ENCODE data around the gene POLR3K.
"Not testable (repeated sequence)": the region's sequence is repeated elsewhere in the genome, so short reads cannot be mapped to it uniquely, and the experiment has no call there.

POLR3K gene

GRCh38 chr16:42691-43090, 10.7 kb downstream of the POLR3K start:
- no peak for DNase-seq (ENCODE audit: low read depth in 2 of 2)

DNA sequence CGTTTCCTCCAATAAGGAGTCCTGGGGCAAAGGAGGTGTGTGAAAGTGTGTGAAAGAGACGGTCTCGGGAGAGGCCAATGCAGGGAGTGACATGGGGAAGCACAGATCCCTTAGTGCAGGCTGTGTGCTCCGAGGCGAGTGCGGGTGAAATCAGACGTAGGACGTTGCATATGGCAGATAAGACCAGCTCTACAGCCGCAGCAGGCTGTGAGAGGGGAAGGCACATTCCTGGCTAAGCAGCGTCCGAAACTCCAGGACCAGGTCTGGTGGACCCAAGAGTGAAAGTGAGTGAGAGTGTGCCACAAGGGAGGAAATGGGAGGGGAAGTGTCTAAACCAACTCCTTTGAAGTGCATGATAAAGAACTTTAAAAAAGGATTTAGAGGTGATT, 11.3 kb downstream of the POLR3K start:
- no peak for DNase-seq (ENCODE audit: low read depth in 2 of 2)

GRCh38 chr16:41439-42068, 11.9 kb downstream of the POLR3K start:
- DNase-seq (ENCODE audit: low read depth in 2 of 2) = no peak

GRCh38 chr16:38941-39892, 14.2 kb downstream of the POLR3K start:
- DNase-seq (ENCODE audit: low read depth in 2 of 2) = peak; percentile 24 to 48

DNA sequence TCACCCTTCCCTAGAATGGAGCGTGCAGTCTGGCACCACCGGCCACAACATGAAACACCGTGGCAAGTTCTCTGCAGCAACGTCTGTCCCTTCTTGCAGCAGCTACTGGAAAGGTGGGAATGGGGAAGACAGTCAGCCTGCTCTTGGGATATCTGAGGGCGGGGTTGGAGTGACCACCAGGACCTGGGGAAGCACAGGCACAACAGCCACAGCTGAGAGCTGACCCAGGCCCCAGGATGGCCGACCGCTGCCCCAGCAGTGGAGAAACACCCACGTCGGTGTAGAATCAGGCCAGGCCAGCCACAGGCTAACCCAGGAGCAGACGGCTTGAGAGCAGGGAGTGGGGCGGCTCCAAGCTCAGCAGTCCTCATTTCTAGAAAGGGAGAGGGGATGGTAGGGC, 15.2 kb downstream of the POLR3K start:
- not testable (repeated sequence) for DNase-seq (ENCODE audit: low read depth in 2 of 2)

- no peak for DNase-seq (ENCODE audit: low read depth in 2 of 2)
Measured at GRCh38 chr16:37511-37910, 15.9 kb downstream of the POLR3K start.

DNA sequence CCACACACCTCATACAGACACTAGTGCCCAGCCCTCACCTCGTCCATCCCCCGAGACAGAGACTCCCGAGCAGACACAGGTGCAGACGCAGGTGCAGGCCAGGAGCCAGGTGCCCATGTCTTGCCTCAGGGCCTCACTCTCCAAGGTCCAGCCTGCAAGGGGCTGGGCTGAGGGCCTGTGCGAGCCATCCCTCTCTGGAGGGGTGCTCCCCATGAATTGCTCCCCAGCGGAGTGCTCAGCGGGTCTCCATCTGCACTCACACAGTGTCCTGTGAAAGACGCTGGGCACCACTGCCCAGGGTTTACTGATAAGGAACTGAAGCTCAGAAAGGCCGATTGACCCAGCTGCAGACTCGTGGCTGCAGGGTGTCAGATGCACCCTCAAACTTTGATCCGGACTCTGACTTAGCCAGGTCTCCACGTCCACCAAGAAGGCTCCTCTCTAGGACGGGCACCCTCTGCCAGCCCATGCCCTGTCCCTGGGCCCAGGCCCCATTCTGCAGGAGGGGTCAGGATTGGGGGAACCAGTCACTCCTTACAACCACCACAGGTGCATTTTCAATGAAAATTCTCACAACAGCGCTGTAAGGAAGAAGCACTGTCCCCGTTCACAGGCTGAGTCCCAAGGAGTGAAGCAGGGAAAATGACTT, 16.9 kb downstream of the POLR3K start:
- DNase-seq (ENCODE audit: low read depth in 2 of 2) = no peak

DNA sequence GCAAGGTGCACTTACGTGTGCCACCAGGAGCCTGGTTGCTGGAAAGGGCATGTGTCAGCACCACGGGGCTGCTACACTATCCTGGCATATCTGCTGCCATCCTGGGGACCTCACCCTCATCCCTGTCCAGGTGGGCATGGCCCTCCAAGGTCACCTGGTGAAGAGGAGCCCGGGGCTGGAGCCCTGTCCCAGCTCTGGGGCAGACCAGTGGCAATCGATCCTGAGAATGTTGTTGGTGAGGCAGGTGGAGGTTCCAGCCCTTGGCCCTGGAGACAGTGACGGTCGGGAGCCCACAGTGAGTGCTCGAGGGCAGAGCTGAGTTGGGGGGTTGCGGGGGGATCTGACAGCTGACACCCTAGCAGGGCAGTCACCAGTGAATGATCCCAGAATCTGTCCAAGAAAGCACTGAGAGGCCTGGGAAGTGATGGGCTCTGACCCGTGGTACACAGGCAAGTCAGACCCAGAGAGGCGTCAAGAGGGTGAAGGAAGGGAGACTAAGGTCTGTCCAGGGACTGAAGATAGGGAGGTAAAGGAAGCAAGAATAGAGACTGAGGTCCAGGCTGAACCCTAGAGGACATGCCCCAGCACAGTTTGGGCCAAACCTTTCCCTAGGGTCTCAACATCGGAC, 17.6 kb downstream of the POLR3K start:
- DNase-seq (ENCODE audit: low read depth in 2 of 2) = no peak

DNA sequence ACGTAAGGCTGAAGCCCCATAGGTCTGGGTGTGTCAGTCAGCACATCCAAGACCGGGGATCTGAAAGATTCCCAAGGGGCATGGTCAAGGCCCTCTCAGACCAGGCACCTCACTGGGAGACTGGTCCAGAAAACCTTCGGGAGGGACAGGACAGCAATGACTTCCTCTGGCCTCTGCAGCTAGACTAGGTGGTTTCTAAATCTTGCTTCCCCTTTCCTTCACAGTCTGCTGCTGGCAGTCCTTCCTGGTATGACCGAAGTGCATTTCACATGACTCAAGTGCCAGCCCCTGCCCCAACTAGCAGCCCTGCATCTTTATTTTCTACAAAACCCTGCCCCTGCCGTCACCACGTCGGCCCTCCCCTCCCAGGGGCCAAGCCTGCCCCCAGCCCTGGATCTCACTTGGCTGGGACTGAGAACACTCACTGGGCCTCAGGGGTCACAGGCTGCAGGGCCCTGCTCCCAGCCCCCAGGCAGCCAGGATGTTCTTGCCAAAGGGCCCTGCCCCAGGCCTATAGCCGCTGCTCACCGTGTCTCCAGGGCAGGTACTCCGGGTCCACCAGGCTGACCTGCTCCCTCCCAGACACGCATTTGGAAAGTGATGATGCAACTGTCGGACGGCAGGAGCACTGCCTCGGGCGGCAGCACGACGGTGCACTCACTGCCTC, 18.3 kb downstream of the POLR3K start:
- DNase-seq (ENCODE audit: low read depth in 2 of 2) = no peak

DNA sequence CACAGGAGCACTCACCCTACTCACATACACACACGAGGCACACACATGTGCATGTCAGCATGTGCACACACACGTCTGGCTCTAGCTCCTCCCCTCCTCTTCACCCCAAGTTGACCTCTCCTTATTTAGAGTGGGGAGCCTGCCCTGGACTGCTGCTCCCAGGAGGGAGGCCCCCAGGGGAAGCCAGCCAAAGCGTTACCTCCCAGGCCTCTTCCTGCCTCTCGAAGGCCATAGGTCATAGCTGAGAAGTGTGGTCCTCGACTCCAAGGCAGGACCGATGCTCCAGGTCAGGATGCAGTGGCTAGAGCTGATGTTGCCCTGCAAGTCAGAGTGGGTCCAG, 18.8 kb downstream of the POLR3K start:
- DNase-seq (ENCODE audit: low read depth in 2 of 2) = no peak

- no peak for DNase-seq (ENCODE audit: low read depth in 2 of 2)
Measured at GRCh38 chr16:33877-34647, 19.3 kb downstream of the POLR3K start.

GRCh38 chr16:33154-33876, 20.1 kb downstream of the POLR3K start:
- DNase-seq (ENCODE audit: low read depth in 2 of 2) = not testable (repeated sequence)

DNA sequence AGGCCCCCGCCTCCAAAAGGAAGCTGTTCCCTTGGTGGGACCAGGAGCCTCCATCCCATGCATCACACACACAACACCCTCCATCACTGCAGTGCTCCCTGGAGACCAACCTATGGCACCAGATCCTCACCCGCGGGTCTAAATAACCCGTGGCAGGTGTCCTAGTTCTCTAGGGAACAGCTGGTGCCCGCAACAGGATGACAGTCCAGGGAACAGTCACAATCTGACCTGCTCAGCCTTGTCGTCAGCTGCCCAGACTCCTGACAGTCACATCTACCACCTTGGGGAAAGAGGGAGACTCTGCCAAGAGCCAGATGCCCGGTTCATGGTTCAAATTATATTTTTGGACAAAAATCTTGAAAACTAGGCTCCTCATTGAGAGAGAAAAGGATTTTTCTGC, 22.8 kb downstream of the POLR3K start:
- DNase-seq (ENCODE audit: low read depth in 2 of 2) = not testable (repeated sequence)

GRCh38 chr16:25926-26348, 27.5 kb downstream of the POLR3K start:
- DNase-seq (ENCODE audit: low read depth in 2 of 2) = not testable (repeated sequence)

GRCh38 chr16:24151-24550, 29.3 kb downstream of the POLR3K start:
- DNase-seq (ENCODE audit: low read depth in 2 of 2) = not testable (repeated sequence)

GRCh38 chr16:20886-21285, 32.5 kb downstream of the POLR3K start:
- not testable (repeated sequence) for DNase-seq (ENCODE audit: low read depth in 2 of 2)

DNA sequence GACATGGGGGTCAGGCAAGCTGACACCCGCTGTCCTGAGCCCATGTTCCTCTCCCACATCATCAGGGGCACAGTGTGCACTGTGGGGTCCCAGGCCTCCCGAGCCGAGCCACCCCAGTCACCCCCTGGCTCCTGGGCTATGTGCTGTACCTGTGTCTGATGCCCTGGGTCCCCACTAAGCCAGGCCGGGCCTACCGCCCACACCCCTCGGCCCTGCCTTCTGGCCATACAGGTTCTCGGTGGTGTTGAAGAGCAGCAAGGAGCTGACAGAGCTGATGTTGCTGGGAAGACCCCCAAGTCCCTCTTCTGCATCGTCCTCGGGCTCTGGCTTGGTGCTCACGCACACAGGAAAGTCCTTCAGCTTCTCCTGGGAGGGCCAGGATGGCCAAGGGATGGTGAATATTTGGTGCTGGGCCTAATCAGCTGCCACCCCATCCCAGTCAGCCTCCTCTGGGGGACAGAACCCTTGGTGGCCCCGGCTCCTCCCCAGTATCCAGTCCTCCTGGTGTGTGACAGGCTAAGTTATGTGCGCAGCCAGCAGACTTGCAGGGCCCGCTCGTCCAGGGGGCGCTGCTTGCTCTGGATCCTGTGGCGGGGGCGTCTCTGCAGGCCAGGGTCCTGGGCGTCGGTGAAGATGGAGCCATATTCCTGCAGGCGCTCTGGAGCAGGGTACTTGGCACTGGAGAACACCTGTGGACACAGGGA, 36.2 kb downstream of the POLR3K start:
- DNase-seq (ENCODE audit: low read depth in 2 of 2) = not testable (repeated sequence)

GRCh38 chr16:10772-11171, 42.6 kb downstream of the POLR3K start:
- DNase-seq (ENCODE audit: low read depth in 2 of 2) = peak; percentile 77 to 92

DNA sequence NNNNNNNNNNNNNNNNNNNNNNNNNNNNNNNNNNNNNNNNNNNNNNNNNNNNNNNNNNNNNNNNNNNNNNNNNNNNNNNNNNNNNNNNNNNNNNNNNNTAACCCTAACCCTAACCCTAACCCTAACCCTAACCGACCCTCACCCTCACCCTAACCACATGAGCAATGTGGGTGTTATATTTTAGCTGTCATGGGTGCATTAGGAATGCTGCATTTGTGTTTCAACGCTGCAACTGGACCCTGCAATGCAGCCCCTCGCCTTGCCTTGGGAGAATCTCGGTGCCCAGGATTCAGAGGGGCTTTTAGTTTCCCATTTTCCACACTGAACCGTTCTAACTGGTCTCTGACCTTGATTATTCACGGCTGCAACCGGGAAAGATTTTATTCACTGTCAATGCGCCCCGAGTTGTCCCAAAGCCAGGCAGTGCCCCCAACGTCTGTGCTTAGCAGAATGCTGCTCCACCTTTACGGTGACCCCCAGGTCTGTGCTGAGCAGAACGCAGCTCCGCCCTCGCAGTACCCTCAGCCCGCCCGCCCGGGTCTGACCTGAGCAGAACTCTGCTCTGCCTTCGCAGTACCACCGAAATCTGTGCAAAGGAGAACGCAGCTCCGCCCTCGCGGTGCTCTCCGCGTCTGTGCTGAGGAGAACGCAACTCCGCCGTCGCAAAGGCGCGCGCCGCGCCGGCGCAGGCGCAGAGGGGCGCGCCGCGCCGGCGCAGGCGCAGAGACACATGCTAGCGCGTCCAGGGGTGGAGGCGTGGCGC, 43.3 kb downstream of the POLR3K start:
- peak in 1 of 2 donors; percentile 12 for DNase-seq (ENCODE audit: low read depth in 2 of 2)

All from stimulated activated CD4-positive, alpha-beta T cell treated with anti-CD3 and anti-CD28 coated beads, Interleukin-15, amount 100 ng/mL, for 48 hours (primary cell).